Lung (tissue), 12 donors: Measurements from ENCODE around the gene FAM184A. TPM values are rescaled to one million over a fixed set of nuclear protein-coding genes. Genes with fewer than 3 reads are reported as not detected.
A peak's percentile ranks its signal among the peaks of the same experiment; 100 is the strongest.

Experiments used
- ATAC-seq: fragments of 200-7000 bp; cut with Tn5 transposase; one replicate; pipeline ENCODE4 v1.9.1; 2020; ENCODE audit warnings: moderate number of reproducible peaks; ENCODE audit not compliant: insufficient read depth, low FRiP score
- DNase-seq, 3 donors: peaks; one replicate each; pipeline ENCODE4 v3.0.0-alpha.2; 2013 to 2017
- H3K27ac ChIP-seq, 2 donors: one replicate each; pipeline ENCODE4 v1.5.1; 2013; ENCODE audit warnings: mild to moderate bottlenecking in 2 of 2, moderate library complexity in 2 of 2, control low read depth in 1 of 2, inconsistent platforms in 1 of 2, low read depth in 1 of 2, low read length in 1 of 2
- H3K27me3 ChIP-seq, 3 donors: one replicate each; pipeline ENCODE4 v1.5.1; 2013; ENCODE audit warnings: low read length in 2 of 3; ENCODE audit not compliant: control insufficient read depth in 3 of 3, insufficient read depth in 3 of 3
- H3K36me3 ChIP-seq, 4 donors: one replicate each; pipeline ENCODE4 v1.5.1; 2013; ENCODE audit warnings: low read length in 4 of 4, mild to moderate bottlenecking in 1 of 4, moderate library complexity in 1 of 4; ENCODE audit not compliant: control insufficient read depth in 4 of 4, insufficient read depth in 4 of 4
- H3K4me1 ChIP-seq, 5 donors: one replicate each; pipeline ENCODE4 v1.5.1; 2013; ENCODE audit warnings: low read length in 5 of 5, mild to moderate bottlenecking in 2 of 5, moderate library complexity in 1 of 5; ENCODE audit not compliant: control insufficient read depth in 5 of 5, insufficient read depth in 5 of 5
- H3K4me3 ChIP-seq: one replicate; pipeline ENCODE4 v1.5.1; 2013; ENCODE audit warnings: mild to moderate bottlenecking, control low read depth, moderate library complexity
- H3K9ac ChIP-seq, 2 donors: one replicate each; pipeline ENCODE4 v1.5.1; 2013; ENCODE audit warnings: low read length in 2 of 2, control low read depth in 1 of 2; ENCODE audit not compliant: insufficient read depth in 1 of 2
- H3K9me3 ChIP-seq, 4 donors: one replicate each; pipeline ENCODE4 v1.5.1; 2013; ENCODE audit warnings: low read length in 3 of 4, mild to moderate bottlenecking in 1 of 4, moderate library complexity in 1 of 4; ENCODE audit not compliant: control insufficient read depth in 4 of 4, insufficient read depth in 3 of 4
- WGBS, 2 donors: extraction: QIAGEN DNeasy Blood & Tissue Kit; methylation state at CpG; one replicate each; pipeline ENCODE4 v1.1.7; 2013; 5-methylcytosine and 5-hydroxymethylcytosine counted together
- polyA plus RNA-seq, 2 donors: library from polyadenylated mRNA; stranded (reverse); fragments of 200-250 nt; gene quantifications; one replicate each; pipeline ENCODE4 v1.2.1, GENCODE V29; 2013
- total RNA-seq, 2 donors: library from RNA; depleted of rRNA in 1 of 2; stranded (reverse); fragments of >200 nt in 1 of 2; gene quantifications; one replicate each; pipeline ENCODE4 v1.2.1, GENCODE V29; 2014 to 2021
- TF ChIP-seq, protein P1 (sequence below): IDR thresholded peaks from 2 replicates; pipeline ENCODE4 v1.5.1; 2012; ENCODE audit warnings: mild to moderate bottlenecking; ENCODE audit errors: control extremely low read depth, extremely low read depth
- donor health status: control.
- donor health status: control.
- donor health status: Bipolar disorder and iron deficiency.
- donor health status: healthy.
- donor health status: DM: yes; HTN: yes; CAD: no.

FAM184A gene
- total and polyA plus RNA-seq, 4 donors, result 4.4 to 63.4 (median 22.7) TPM

DNA sequence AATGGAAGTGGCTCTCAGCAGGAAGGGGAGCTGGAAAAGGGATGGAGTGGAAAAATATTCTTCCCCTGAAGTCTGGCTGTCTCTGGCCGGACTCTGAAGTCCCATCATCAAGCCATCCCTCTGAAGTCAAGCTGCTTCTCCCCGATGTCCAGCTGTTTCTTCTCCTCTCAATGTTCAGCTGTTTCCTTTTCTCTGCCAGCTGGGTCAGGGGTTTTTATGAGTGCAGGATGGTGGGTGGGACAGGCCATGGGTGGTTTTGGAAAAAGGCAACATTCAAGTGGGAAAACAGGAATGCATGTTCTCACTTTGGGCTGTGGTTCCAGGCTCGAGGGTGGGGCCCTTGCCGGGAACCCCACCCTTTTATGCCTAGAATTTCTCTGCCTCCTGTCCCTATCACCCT lies 48.4 kb upstream of the FAM184A start:
- TF ChIP-seq, protein P1, sequence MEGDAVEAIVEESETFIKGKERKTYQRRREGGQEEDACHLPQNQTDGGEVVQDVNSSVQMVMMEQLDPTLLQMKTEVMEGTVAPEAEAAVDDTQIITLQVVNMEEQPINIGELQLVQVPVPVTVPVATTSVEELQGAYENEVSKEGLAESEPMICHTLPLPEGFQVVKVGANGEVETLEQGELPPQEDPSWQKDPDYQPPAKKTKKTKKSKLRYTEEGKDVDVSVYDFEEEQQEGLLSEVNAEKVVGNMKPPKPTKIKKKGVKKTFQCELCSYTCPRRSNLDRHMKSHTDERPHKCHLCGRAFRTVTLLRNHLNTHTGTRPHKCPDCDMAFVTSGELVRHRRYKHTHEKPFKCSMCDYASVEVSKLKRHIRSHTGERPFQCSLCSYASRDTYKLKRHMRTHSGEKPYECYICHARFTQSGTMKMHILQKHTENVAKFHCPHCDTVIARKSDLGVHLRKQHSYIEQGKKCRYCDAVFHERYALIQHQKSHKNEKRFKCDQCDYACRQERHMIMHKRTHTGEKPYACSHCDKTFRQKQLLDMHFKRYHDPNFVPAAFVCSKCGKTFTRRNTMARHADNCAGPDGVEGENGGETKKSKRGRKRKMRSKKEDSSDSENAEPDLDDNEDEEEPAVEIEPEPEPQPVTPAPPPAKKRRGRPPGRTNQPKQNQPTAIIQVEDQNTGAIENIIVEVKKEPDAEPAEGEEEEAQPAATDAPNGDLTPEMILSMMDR, result no peak
- DNase-seq (no peak), ATAC-seq (no peak)

DNA sequence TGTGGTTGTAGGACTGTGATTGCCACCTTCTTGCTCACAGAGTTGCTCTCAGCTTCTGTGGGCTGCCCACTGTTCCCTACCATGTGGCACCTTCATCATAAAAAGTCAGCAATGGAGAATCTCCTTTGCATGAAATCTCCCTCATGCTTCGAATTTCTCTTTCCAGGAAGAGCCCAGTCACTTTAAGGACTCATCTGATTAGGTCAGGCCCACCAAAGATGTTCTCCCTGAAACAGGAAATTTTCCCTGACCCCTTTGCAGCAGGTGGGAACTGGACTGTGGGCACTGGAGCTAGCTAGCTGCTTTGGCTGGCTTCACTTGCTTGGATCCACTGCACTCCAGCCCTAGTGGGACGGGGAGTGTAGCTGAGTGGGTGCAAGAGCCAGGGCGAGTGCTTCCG lies 47.7 kb upstream of the FAM184A start:
- TF ChIP-seq, protein P1, result no peak
- Histone ChIP-seq H3K4me3 (no peak overlapping the region), H3K27ac (no peak overlapping the region), H3K27me3 (no peaks in the 10 kb centered on the region), H3K9ac (no peak overlapping the region), H3K36me3 (no peaks in the 10 kb centered on the region), H3K4me1 (peaks cover 0 to 15% (median 0%) of the 10 kb centered on the region in 5 donors), H3K9me3 (peaks cover 0 to 3% (median 0%) of the 10 kb centered on the region in 4 donors)
- 94% methylated on average over 4 of the region's 4 CpGs for WGBS, 2 donors
- DNase-seq, result no peak
- ATAC-seq, result no peak

More for the DNA sequence above, 48.4 kb upstream of the FAM184A start:
- Histone ChIP-seq H3K9me3 (peaks cover 0 to 3% (median 0%) of the 10 kb centered on the region in 4 donors), H3K9ac (no peak overlapping the region), H3K27me3 (no peaks in the 10 kb centered on the region), H3K36me3 (no peaks in the 10 kb centered on the region), H3K4me3 (no peak overlapping the region), H3K4me1 (peaks cover 0 to 15% (median 0%) of the 10 kb centered on the region in 5 donors), H3K27ac (no peak overlapping the region)
- WGBS, 2 donors, result 61 to 67% methylated on average over 4 of the region's 4 CpGs

DNA sequence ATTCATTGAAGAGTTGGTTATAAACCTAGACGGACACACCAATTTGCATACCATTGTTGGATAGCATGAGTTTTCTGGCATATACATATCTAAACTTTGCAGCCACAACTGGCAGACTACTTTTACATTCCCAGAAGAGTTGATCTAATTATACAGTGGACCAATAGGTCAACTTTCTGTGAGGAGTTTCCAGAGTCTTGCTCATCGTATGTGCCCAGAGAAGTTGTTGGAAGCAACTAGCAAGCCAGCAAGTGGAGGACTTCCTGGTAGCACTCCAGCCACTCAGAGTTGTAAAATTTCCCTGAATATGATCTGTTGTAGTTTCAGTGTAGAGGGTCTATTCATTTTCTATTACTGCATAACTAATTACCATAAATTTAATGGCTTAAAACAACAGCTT lies 47.1 kb upstream of the FAM184A start:
- Histone ChIP-seq H3K4me1 (peaks cover 0 to 15% (median 0%) of the 10 kb centered on the region in 5 donors), H3K27me3 (no peaks in the 10 kb centered on the region), H3K9ac (no peak overlapping the region), H3K27ac (no peak overlapping the region), H3K36me3 (no peaks in the 10 kb centered on the region), H3K4me3 (no peak overlapping the region), H3K9me3 (peaks cover 0 to 3% (median 0%) of the 10 kb centered on the region in 4 donors)
- WGBS, 2 donors, result 79 to 92% methylated on average over 2 of the region's 2 CpGs
- DNase-seq (no peak), ATAC-seq (no peak)
- TF ChIP-seq, protein P1, result no peak

DNA sequence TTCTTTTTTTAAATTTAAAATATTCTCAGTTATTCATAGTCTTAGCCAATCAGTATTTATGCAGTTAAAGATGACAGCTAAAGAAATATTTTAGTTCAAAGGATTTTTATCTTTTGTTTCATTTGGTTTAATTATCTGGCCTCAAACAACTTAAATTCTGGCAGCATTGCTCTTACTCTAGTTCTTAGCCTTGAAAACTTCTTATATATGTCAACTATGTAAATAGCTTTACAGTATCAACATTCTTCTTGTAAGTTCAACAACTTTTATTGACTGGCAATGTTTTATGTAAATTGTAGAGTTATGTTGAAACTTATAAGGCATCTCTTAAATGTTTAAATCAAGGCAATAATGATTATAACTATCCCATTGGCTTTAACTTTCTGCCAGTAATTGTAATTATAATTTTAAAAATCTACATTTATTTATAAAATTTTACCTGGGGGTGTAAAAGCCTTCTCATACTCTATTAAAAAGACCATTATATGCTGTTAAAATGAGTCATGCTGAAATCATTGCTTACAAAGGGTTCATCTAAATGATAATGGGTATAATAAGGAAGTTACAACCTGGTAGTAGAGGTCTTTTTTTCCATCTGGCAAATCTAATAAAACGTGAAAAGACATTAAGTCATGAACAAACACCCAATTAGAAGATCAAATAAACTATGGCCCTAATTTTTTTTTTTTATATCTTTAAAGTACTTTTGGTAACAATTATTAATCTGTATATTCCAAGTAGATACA lies 45.8 kb upstream of the FAM184A start:
- Histone ChIP-seq H3K4me3 (no peak overlapping the region), H3K9ac (no peak overlapping the region), H3K27me3 (no peaks in the 10 kb centered on the region), H3K27ac (no peak overlapping the region), H3K36me3 (no peaks in the 10 kb centered on the region), H3K4me1 (peaks cover 0 to 15% (median 0%) of the 10 kb centered on the region in 5 donors), H3K9me3 (peaks cover 0 to 3% (median 0%) of the 10 kb centered on the region in 4 donors)
- no peak for ATAC-seq
- TF ChIP-seq, protein P1, result no peak
- DNase-seq, result peak in 1 of 3 donors; percentile 29
- WGBS, 2 donors, result 43 to 71% methylated on average over 1 of the region's 1 CpG
